Keratinocyte (primary cell): ENCODE results near the gene GLE1.

ENCODE experiments used
- CTCF ChIP-seq, 3 experiments: IDR thresholded peaks in 1 of 3; conservative IDR thresholded peaks in 1 of 3; optimal IDR thresholded peaks in 1 of 3; 2 replicates in 2 of 3; 3 replicates in 1 of 3; pipeline versions ENCODE3 to v1.5.1; 2011; ENCODE audit warnings: low read length in 3 of 3, mild to moderate bottlenecking in 3 of 3, moderate library complexity in 2 of 3, control low read depth in 1 of 3, inconsistent platforms in 1 of 3; ENCODE audit not compliant: insufficient read depth in 2 of 3; ENCODE audit errors: extremely low read depth in 1 of 3
- EZH2 ChIP-seq: IDR thresholded peaks from one replicate; pipeline ENCODE4 v1.6.1; 2012; ENCODE audit warnings: inconsistent platforms, mild to moderate bottlenecking, low read length, moderate library complexity

GRCh38 chr9:128455849-128456612 is 48.5 kb upstream of the GLE1 start, which contains the start of gene ODF2:
- TF ChIP-seq CTCF (optimal IDR thresholded peaks at IDR 0.05 in 1 of 3, IDR thresholded peaks at IDR 0.05 in 1 of 3, conservative IDR thresholded peaks at IDR 0.05 in 1 of 3; ENCODE audit: extremely low read depth in 1 of 3, insufficient read depth in 2 of 3, low read length in 3 of 3) = no peak
- TF ChIP-seq EZH2 = no peak
